AG04449 (cell line): ENCODE data around the gene NRCAM.
A peak's percentile ranks its signal among the peaks of the same experiment; 100 is the strongest.

Source experiments
- CTCF ChIA-PET: fragments of 350-600 bp; formaldehyde crosslinking; extraction: SDS; loops from one replicate; lab custom pipeline; 2021; ENCODE audit warnings: antibody characterized with exemption; lab: Yijun Ruan, JAX
- POLR2A ChIA-PET: fragments of 400-600, 350-600 bp; formaldehyde crosslinking; extraction: SDS; loops from one replicate; lab custom pipeline; 2020; ENCODE audit warnings: antibody characterized with exemption, inconsistent platforms; lab: Yijun Ruan, JAX
- DNase-seq: peaks from one replicate; pipeline ENCODE4 v3.0.0-alpha.2; 2010; ENCODE audit warnings: low read depth, low spot score
- H3K4me3 ChIP-seq: 2 replicates; pipeline ENCODE4 v1.5.1; 2011; ENCODE audit warnings: low read depth, mild to moderate bottlenecking, control low read depth, low read length
- TF ChIP-seq, protein P1 (sequence below): IDR thresholded peaks from one replicate; pipeline ENCODE4 v1.5.1; 2011; ENCODE audit warnings: mild to moderate bottlenecking, moderate library complexity, low read length, control low read depth, inconsistent platforms; ENCODE audit not compliant: insufficient read depth; ENCODE audit errors: missing control alignments

The NRCAM gene

DNA sequence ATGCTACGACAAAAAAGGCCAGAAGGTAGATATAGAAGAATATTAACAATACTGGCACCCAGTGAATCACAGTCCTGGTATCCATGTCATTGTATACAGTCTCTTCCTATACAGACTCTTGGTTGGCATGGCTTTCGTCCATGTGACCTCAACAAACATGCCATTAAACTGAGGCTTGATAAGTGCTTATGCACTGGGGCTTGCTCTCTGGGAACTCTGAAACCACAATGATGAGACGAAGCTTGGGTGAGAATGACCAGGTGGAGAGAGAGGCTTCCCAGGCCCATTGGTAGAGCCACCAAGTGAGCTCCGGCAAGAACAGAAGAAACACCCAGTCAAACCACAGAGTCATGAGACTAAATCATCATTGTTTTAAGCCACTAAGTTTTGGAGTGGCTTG, 36.5 kb upstream of the NRCAM start:
- ChIA-PET POLR2A (no interaction called here), CTCF (interaction anchor here (2.2 to 6.6 kb wide), 2 partner anchors 309 to 314 kb away, joined by 8 to 103 read pairs; no protein-coding TSS in a partner anchor)
- no peak for DNase-seq
- TF ChIP-seq, protein P1, sequence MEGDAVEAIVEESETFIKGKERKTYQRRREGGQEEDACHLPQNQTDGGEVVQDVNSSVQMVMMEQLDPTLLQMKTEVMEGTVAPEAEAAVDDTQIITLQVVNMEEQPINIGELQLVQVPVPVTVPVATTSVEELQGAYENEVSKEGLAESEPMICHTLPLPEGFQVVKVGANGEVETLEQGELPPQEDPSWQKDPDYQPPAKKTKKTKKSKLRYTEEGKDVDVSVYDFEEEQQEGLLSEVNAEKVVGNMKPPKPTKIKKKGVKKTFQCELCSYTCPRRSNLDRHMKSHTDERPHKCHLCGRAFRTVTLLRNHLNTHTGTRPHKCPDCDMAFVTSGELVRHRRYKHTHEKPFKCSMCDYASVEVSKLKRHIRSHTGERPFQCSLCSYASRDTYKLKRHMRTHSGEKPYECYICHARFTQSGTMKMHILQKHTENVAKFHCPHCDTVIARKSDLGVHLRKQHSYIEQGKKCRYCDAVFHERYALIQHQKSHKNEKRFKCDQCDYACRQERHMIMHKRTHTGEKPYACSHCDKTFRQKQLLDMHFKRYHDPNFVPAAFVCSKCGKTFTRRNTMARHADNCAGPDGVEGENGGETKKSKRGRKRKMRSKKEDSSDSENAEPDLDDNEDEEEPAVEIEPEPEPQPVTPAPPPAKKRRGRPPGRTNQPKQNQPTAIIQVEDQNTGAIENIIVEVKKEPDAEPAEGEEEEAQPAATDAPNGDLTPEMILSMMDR: no peak
- H3K4me3 ChIP-seq: no peak overlapping the region

DNA sequence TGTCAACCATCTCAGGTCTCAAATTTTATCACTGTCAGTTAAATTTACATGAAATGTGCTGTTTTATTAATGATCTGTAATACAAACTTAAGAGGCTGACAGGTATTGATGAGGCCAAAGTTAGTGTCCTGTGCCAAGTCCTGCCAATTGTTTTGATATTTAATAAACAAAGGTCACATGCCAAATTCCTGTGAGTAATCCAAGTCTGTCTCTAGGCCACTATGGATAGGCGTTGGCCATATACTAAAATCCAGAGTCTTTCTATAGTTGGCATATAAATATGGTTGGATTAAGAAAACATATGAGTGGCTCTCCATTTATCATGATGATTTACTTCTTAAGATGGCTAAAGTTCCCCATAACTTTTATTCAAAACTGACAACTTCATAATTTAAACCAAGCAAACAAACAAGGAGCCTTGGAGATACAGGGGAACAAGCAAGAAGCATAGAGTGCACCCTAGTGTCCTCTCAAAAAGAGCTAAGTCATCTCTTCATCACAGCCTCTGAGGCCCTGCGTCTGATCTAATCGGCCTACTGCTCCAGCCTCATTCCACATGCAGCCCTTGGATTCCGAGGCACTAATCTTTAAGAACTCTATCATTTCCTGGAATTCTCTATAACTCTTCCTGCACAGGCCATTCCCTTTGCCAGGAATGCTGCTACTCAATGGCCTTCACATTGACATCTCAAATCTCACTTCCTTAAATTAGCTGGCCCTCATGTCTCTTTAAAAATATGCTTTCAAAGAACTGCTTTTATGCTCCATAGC, 32.7 kb upstream of the NRCAM start:
- TF ChIP-seq, protein P1: no peak
- no peak for DNase-seq
- ChIA-PET POLR2A (no interaction called here), CTCF (interaction anchor here (6.9 kb wide), 1 partner anchor 8 kb away, joined by 66 read pairs; no protein-coding TSS in a partner anchor)
- H3K4me3 ChIP-seq: no peak overlapping the region

DNA sequence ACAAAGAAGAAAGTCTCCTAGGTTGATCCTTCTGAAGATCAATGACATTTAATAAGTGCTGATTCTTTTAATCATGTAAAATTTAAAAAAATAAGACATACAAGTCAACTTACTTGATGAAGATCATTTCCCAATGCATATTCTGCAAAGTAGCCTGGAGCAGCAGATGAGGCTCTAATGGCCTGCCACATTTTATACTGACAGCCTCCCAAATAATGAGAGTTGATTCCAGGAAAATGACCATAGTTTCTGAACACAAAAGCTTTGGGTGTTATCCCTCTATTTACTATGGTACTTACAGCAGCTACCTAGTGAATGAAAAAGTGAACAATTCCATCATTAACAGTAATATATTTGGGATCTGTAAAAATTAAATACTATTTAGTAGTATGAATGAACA, 31.4 kb upstream of the NRCAM start:
- H3K4me3 ChIP-seq: no peak overlapping the region
- DNase-seq: no peak
- ChIA-PET CTCF (interaction anchor here (0.5 to 6.9 kb wide), 4 partner anchors 9 to 309 kb away, joined by 3 to 66 read pairs (median 3); no protein-coding TSS in a partner anchor), POLR2A (no interaction called here)
- TF ChIP-seq, protein P1: no peak

DNA sequence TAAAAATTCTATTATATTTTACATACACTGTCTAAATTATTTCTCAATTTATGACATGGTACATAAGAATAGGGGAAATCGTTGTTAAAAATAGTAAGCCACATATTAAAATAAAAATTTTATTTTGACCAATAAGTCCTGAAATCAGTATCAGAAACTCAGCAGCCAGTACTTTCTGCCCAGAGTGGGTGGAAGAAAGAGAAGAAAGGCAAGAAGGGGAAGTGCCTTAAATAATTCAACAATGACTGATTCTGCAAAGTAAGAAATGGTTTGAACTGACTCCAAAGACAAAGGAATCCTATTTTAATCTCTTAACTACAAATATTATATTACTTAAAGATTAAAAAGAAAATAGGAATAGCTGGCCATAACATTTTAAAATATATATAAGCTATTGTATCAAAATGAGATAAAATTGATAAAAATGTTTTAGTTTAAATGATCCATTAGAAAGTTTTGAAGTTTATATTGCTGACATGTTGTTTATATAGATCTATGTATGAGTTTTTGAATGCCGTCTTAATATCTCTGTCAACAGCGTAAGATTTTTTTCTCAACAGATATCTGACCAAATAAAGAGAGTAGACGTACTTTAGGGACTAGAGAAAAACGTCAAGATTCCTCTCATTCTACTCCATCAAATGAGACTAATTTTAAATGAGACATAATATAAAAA, 30.2 kb upstream of the NRCAM start:
- DNase-seq: peak; percentile 26
- TF ChIP-seq, protein P1: no peak
- CTCF ChIA-PET: interaction anchor here (0.8 to 6.9 kb wide), 3 partner anchors 10 to 308 kb away, joined by 3 to 66 read pairs (median 4); no protein-coding TSS in a partner anchor
- POLR2A ChIA-PET: no interaction called here
- no peak overlapping the region for H3K4me3 ChIP-seq

DNA sequence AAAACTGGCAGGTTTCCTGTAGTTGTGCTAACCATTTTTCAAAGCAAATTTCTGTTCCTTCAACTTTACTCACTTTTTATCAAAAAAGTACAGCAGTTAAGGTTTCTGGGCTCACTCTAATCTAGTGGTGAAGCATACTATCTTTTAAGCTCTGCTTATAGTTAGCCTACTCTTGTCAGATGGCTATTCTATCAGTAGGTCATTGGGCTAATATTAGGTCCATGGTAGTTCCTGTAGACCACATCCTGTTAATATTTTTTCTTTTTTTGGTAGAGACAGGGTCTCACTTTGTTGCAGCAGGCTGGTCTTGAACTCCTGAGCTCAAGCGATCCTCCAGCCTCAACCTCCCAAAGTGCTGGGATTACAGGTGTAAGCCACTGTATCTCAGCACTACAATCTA, 27.9 kb upstream of the NRCAM start:
- H3K4me3 ChIP-seq: no peak overlapping the region
- no peak for DNase-seq
- TF ChIP-seq, protein P1: no peak
- CTCF ChIA-PET: interaction anchor here (6.9 kb wide), 1 partner anchor 13 kb away, joined by 66 read pairs; no protein-coding TSS in a partner anchor
- POLR2A ChIA-PET: no interaction called here

DNA sequence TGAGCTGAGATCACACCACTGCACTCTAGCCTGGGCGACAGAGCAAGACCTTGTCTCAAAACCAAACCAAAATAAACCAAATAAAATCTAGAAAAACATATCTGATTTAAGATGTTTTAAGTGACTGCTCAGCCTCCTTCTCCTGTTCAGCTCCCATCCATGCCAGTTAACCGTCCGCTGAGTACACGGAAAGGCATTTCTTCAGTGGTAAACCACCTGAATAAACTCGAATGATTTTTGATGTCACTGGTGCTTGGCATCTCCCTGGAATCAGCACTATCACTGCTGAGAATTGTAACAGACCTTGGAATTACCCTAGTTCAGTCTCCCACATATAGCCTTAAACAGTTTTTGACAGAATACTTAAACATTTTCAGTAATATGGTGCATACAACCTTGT, 24.1 kb upstream of the NRCAM start:
- no peak for DNase-seq
- TF ChIP-seq, protein P1: no peak
- CTCF ChIA-PET: interaction anchor here (1.0 to 1.4 kb wide), 3 partner anchors 16 to 301 kb away, joined by 3 read pairs; no protein-coding TSS in a partner anchor
- H3K4me3 ChIP-seq: no peak overlapping the region
- POLR2A ChIA-PET: no interaction called here
